WTC11 (cell line): Measurements from ENCODE around the gene BCO2.

ENCODE experiments used
- ATF1 ChIP-seq: sonication (generic); formaldehyde crosslinking; IDR thresholded peaks from 2 replicates; pipeline ENCODE4 v1.8.1; 2023; ENCODE audit warnings: mild to moderate bottlenecking, moderate library complexity, missing genetic modification reagents
- ETV6 ChIP-seq: sonication (generic); formaldehyde crosslinking; IDR thresholded peaks from 2 replicates; pipeline ENCODE4 v1.8.1; 2022; ENCODE audit warnings: mild to moderate bottlenecking, missing genetic modification reagents

GRCh38 chr11:112179601-112180000 is 4.3 kb downstream of the BCO2 start:
- TF ChIP-seq ATF1 = no peak
- TF ChIP-seq ETV6 (CRISPR knock-in tag) = no peak
